Activated naive CD8-positive, alpha-beta T cell treated with anti-CD3 and anti-CD28 coated beads, Interleukin-2, amount 50 U/mL, for 16 hours (primary cell): ENCODE data around the gene VEGFB.
A peak's percentile ranks its signal among the peaks of the same experiment; 100 is the strongest.

Experiments
- DNase-seq: peaks from one replicate; pipeline ENCODE4 v3.0.0-alpha.2; 2020; ENCODE audit warnings: low read depth, low spot score

Gene VEGFB

GRCh38 chr11:64281957-64282770 is 47.8 kb downstream of the VEGFB start:
- DNase-seq = no peak

- DNase-seq = no peak
Observed at GRCh38 chr11:64283092-64283491, 48.7 kb downstream of the VEGFB start.

DNA sequence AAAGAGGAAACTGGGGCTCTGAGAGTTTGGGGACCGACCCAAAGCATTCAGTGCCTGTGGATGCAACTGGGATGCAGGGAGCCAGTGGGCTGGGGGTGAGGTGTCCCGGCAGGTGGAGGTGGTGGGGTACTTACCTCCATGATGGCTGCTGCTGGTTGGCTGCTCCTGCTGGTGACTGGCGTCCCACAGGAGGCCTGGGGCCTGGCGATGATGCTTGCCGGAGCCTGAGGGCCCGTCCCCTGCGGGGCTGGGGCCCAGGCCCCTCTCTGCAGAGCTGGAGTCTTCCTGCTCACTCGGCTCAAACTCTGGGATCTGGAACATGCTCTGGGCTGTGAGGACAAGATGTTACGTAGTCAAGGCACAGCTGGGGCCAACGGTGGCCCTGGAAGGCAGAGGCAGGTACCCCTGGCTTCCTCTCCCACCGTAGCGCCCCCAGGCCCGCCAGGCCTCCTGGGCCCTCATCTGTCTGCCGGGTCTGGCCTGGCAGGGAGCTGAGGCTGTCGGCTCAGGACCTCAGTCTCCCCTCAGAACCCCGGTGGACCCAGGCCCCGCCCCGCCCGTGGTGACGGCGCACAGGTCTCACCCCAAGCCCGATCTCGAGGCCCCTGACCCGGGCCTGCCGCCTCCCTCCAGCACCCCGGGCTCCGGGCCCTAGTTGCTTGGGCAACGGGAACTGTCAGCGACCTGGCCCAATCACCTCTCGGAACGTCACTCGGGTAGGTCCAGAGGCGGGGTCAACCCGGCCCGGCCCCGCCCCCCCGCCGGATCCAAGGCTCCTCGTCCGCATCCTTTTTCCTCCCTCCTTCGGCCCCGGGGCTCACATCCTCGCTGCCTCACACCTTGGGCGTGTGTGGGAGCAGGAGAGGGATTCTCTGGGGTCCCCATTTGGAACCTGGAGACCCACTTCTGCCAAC is 49.9 kb downstream of the VEGFB start, which contains the start of gene BAD:
TSS of gene BAD (minus strand) at position 618 of the 914 bp plus-strand sequence. CDS start at position 321, 297 bp downstream.
- DNase-seq = peak; percentile 79

GRCh38 chr11:64284962-64285884 is 50.8 kb downstream of the VEGFB start, which contains the start of gene GPR137:
Gene GPR137, plus strand, starts transcription at chr11:64285848. Its CDS starts 677 bp downstream, at chr11:64286525.
- peak; percentile 75 for DNase-seq

GRCh38 chr11:64285885-64286800 is 51.8 kb downstream of the VEGFB start:
- no peak for DNase-seq

- no peak for DNase-seq
Observed at GRCh38 chr11:64286801-64287159, 52.4 kb downstream of the VEGFB start.

GRCh38 chr11:64287676-64288352 is 53.4 kb downstream of the VEGFB start:
- DNase-seq = no peak

- DNase-seq = no peak
Observed at GRCh38 chr11:64288353-64288750, 54.0 kb downstream of the VEGFB start.
